Colonic mucosa (tissue), 4 donors: ENCODE data around the gene TREML2. TPM values are rescaled to one million over a fixed set of nuclear protein-coding genes. Genes with fewer than 3 reads are reported as not detected.

ENCODE experiments used
- DNase-seq: peaks from one replicate; pipeline ENCODE4 v3.0.0-alpha.2; 2020
- H3K27ac ChIP-seq: fragments of 200-600 bp; one replicate; pipeline ENCODE4 v1.8.0; 2021
- H3K27me3 ChIP-seq: fragments of 200-600 bp; one replicate; pipeline ENCODE4 v1.8.0; 2021
- H3K36me3 ChIP-seq: fragments of 200-600 bp; one replicate; pipeline ENCODE4 v1.8.0; 2021
- H3K4me1 ChIP-seq: fragments of 200-600 bp; one replicate; pipeline ENCODE4 v1.8.0; 2021; ENCODE audit warnings: mild to moderate bottlenecking
- H3K4me3 ChIP-seq: fragments of 200-600 bp; one replicate; pipeline ENCODE4 v1.8.0; 2021
- H3K9ac ChIP-seq, 2 donors: one replicate each; pipeline ENCODE4 v1.7.0; 2013; ENCODE audit warnings: control low read depth in 2 of 2, low read depth in 2 of 2, low read length in 2 of 2
- H3K9me3 ChIP-seq: fragments of 200-600 bp; one replicate; pipeline ENCODE4 v1.8.0; 2021
- CTCF ChIP-seq: fragments of 200-600 bp; IDR thresholded peaks from one replicate; pipeline ENCODE4 v1.8.0; 2022; ENCODE audit warnings: antibody characterized with exemption, mild to moderate bottlenecking
- intact Hi-C: fragments of 100-400 bp; cut with DNase I; formaldehyde crosslinking; loops from one replicate; pipeline ENCODE4 v1.14.1; 2022
- total RNA-seq, 2 donors: library from RNA; stranded (reverse); fragmentation: NEBNext Ultra II Directional in 1 of 2; extraction: Animal tissue kit (Norgen Biotek cat#: 25700) in 1 of 2; gene quantifications; one replicate each; pipeline ENCODE4 v1.2.1, GENCODE V29; 2021
- donor health status: healthy.
- donor health status: DM: no; HTN: no; CAD: no.
- donor health status: DM: no; HTN: no; CAD: no.

The TREML2 gene
- total RNA-seq, 2 donors from 2014 or later: 0.11 TPM; not detected in 1

DNA sequence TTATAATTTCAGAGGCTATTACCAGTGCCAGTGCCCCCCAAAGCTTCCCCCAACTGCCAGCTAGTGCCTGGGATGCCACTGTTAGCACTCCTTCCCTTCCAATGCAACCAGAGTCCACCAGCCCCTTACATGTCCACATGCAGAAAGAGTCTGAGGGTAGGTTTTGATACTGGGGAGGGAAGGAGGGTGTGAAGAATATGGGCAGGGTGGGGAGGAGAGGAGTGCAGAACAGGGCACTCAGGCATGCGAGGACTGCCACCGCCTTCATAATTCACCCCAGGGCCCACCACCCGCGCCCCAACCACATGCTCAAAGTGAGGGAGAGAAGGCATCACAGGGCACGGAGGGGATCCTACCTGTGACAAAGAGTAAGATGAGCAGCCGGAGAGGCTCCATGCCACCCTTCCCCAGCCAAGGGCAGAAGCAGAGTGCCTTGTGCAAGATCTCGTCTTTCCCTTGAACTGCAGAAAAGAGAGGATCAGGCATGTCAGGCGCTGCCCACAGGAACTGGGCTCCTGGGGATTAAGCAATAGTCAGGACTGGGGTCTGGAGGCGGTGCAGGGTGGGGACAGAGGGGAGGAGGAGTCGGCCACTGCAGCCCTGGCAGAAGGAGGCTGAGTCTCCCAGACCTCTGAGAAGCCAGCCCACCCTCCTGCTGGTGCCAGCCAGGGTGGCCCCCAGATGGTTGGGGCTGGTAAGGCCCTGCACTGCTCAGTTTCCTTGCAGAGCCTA, 38.1 kb downstream of the TREML2 start, which contains the start of gene TREM2:
TSS of gene TREM2 (minus strand) at position 430 of the 732 bp plus-strand sequence. CDS start at position 396, 34 bp downstream.
- no peak for TF ChIP-seq CTCF
- Histone ChIP-seq H3K9me3 (no peaks in the 10 kb centered on the region), H3K4me3 (no peak within 1 kb of the TSS)

GRCh38 chr6:41161851-41162552, 38.9 kb downstream of the TREML2 start:
- Histone ChIP-seq H3K9ac (no peak overlapping the region), H3K27ac (no peak overlapping the region), H3K27me3 (no peaks in the 10 kb centered on the region), H3K4me1 (no peaks in the 10 kb centered on the region), H3K9me3 (no peaks in the 10 kb centered on the region), H3K36me3 (no peaks in the 10 kb centered on the region), H3K4me3 (no peak overlapping the region)
- intact Hi-C loops: no loop called here
- no peak for TF ChIP-seq CTCF
- no peak for DNase-seq

More for the DNA sequence above, 38.1 kb downstream of the TREML2 start, which contains the start of gene TREM2:
- H3K27me3 ChIP-seq: no peaks in the 10 kb centered on the region
- H3K27ac ChIP-seq: no peak within 1 kb of the TSS
- no peaks in the 10 kb centered on the region for H3K4me1 ChIP-seq
- H3K9ac ChIP-seq: no peak within 1 kb of the TSS
- intact Hi-C loops: no loop called here
- no peak for DNase-seq
- H3K36me3 ChIP-seq: no peaks in the 10 kb centered on the region

- H3K4me3 ChIP-seq: no peak overlapping the region
- intact Hi-C loops: no loop called here
- H3K27me3 ChIP-seq: no peaks in the 10 kb centered on the region
- TF ChIP-seq CTCF: no peak
- H3K9ac ChIP-seq: no peak overlapping the region
- H3K36me3 ChIP-seq: no peaks in the 10 kb centered on the region
- H3K27ac ChIP-seq: no peak overlapping the region
- H3K4me1 ChIP-seq: no peaks in the 10 kb centered on the region
- DNase-seq: no peak
- no peaks in the 10 kb centered on the region for H3K9me3 ChIP-seq
Observed at GRCh38 chr6:41161380-41161779, 39.6 kb downstream of the TREML2 start.

- no peaks in the 10 kb centered on the region for H3K36me3 ChIP-seq
- no peaks in the 10 kb centered on the region for H3K9me3 ChIP-seq
- no peak for TF ChIP-seq CTCF
- no peak overlapping the region for H3K9ac ChIP-seq
- H3K4me1 ChIP-seq: no peaks in the 10 kb centered on the region
- no peaks in the 10 kb centered on the region for H3K27me3 ChIP-seq
- DNase-seq: no peak
- intact Hi-C loops: no loop called here
- H3K27ac ChIP-seq: no peak overlapping the region
- no peak overlapping the region for H3K4me3 ChIP-seq
Observed at GRCh38 chr6:41160933-41161332, 40.0 kb downstream of the TREML2 start.

DNA sequence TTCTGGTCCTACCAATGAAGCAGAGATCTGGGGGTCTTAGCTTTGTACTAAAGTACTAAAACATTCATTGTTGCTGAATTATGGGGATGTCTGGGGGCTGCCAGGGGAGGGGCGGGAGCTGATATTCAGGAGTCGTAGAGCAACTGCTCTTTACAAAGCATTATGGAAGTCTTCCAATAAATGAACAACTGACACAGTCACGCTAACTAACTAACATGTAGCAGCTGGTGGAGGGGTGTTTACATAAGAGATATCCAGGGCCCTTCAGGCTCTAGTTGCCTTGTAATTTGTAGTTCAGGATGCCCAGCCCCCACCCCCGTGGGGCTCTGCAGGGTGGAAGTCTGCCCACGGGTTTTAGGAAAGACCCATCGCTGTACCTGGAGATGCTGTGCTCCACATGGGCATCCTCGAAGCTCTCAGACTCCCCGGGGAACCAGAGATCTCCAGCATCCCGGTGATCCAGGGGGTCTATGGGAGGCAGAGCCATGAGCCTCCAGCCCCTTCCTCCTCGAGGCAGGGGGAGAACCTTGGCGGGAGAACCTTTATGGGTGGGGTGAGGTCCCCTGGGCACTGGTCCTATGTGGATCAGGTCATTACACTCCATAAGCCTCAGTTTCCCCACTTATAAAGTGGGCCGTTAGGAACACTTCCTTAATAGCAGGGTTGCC, 41.4 kb downstream of the TREML2 start:
- TF ChIP-seq CTCF: no peak
- Histone ChIP-seq H3K36me3 (no peaks in the 10 kb centered on the region), H3K4me1 (no peaks in the 10 kb centered on the region), H3K27ac (no peak overlapping the region), H3K9me3 (no peaks in the 10 kb centered on the region), H3K4me3 (no peak overlapping the region), H3K9ac (no peak overlapping the region), H3K27me3 (no peaks in the 10 kb centered on the region)
- DNase-seq: no peak
- intact Hi-C loops: no loop called here
